Inflammatory macrophage (primary cell): ENCODE data around the gene KRTAP5-1.
A peak's percentile ranks its signal among the peaks of the same experiment; 100 is the strongest.
"Not testable (repeated sequence)": the region's sequence is repeated elsewhere in the genome, so short reads cannot be mapped to it uniquely, and the experiment has no call there.

Experiments
- DNase-seq, 2 donors: peaks; one replicate each; pipeline ENCODE4 v3.0.0-alpha.2; 2020 to 2022
- total RNA-seq, 18 experiments: gene quantifications; one replicate each; lab custom pipeline; 2026; ENCODE audit warnings: mixed read lengths in 6 of 18, inconsistent platforms in 2 of 18; lab: John Stamatoyannopoulos, UW

Gene KRTAP5-1
- total RNA-seq: 0 to 0.06 (median 0) reads per million in 18 experiments

GRCh38 chr11:1584661-1585370 is at the start of gene KRTAP5-1:
Gene KRTAP5-1 (minus strand): TSS chr11:1585283. CDS start chr11:1585249, 34 bp downstream.
- not testable (repeated sequence) for DNase-seq

GRCh38 chr11:1633864-1634263 is 48.8 kb upstream of the KRTAP5-1 start:
- DNase-seq: no peak

GRCh38 chr11:1632053-1632714 is 47.1 kb upstream of the KRTAP5-1 start:
- no peak for DNase-seq

GRCh38 chr11:1631066-1631568 is 46.0 kb upstream of the KRTAP5-1 start:
- DNase-seq: no peak

GRCh38 chr11:1630271-1630670 is 45.2 kb upstream of the KRTAP5-1 start:
- DNase-seq: no peak

- DNase-seq: no peak
These were observed 44.5 kb upstream of the KRTAP5-1 start, which contains the start of gene KRTAP5-5 for GRCh38 chr11:1629326-1630185. Gene KRTAP5-5 (plus strand): TSS chr11:1629775. CDS start chr11:1629841, 66 bp downstream.

GRCh38 chr11:1628506-1629325 is 43.6 kb upstream of the KRTAP5-1 start:
- peak; percentile 38 to 42 for DNase-seq

GRCh38 chr11:1625541-1625940 is 40.5 kb upstream of the KRTAP5-1 start:
- DNase-seq: no peak

- no peak for DNase-seq
These were observed 39.5 kb upstream of the KRTAP5-1 start for GRCh38 chr11:1624621-1625020.

GRCh38 chr11:1623716-1624115 is 38.6 kb upstream of the KRTAP5-1 start:
- no peak for DNase-seq

- DNase-seq: no peak
These were observed 37.0 kb upstream of the KRTAP5-1 start, which contains the start of gene KRTAP5-4 for GRCh38 chr11:1622086-1622485. Gene KRTAP5-4 (minus strand): TSS chr11:1622138. CDS start chr11:1622093, 45 bp downstream.

GRCh38 chr11:1619449-1619848 is 34.4 kb upstream of the KRTAP5-1 start:
- DNase-seq: peak in 1 of 2 donors; percentile 34

- DNase-seq: no peak
These were observed 33.1 kb upstream of the KRTAP5-1 start for GRCh38 chr11:1618231-1618630.

GRCh38 chr11:1608363-1608762 is 23.3 kb upstream of the KRTAP5-1 start, which contains the start of gene KRTAP5-3:
Gene KRTAP5-3 (minus strand): TSS chr11:1608463. CDS start chr11:1608385, 78 bp downstream.
- no peak for DNase-seq

GRCh38 chr11:1607901-1608300 is 22.8 kb upstream of the KRTAP5-1 start:
- not testable (repeated sequence) for DNase-seq

GRCh38 chr11:1607156-1607845 is 22.2 kb upstream of the KRTAP5-1 start:
- DNase-seq: not testable (repeated sequence)

- not testable (repeated sequence) for DNase-seq
These were observed 20.8 kb upstream of the KRTAP5-1 start for GRCh38 chr11:1605923-1606322.

- no peak for DNase-seq
These were observed 19.6 kb upstream of the KRTAP5-1 start for GRCh38 chr11:1604711-1605110.

- no peak for DNase-seq
These were observed 19.1 kb upstream of the KRTAP5-1 start for GRCh38 chr11:1604181-1604580.

GRCh38 chr11:1603629-1604028 is 18.5 kb upstream of the KRTAP5-1 start:
- no peak for DNase-seq

GRCh38 chr11:1601663-1602062 is 16.6 kb upstream of the KRTAP5-1 start:
- not testable (repeated sequence) for DNase-seq
